ENCODE data around the gene PDZD4. TPM values are rescaled to one million over a fixed set of nuclear protein-coding genes. Genes with fewer than 3 reads are reported as not detected.

Gene PDZD4
- total RNA-seq, 4 donors from 2014 or later, result 20.0 to 48.4 (median 36.9) TPM

GRCh38 chrX:153873282-153874084 is 43.1 kb upstream of the PDZD4 start:
- H3K9me3 ChIP-seq, result no peaks in the 10 kb centered on the region
- peaks cover 0 to 40% (median 4%) of the 10 kb centered on the region in 4 donors for H3K27me3 ChIP-seq
- TF ChIP-seq POLR2A (IDR thresholded peaks at IDR 0.05; ENCODE audit: low read depth) (no peak), CTCF (IDR thresholded peaks at IDR 0.05) (no peak), EP300 (IDR thresholded peaks at IDR 0.05) (no peak), POLR2AphosphoS5 (IDR thresholded peaks at IDR 0.05) (no peak)
- intact Hi-C loops (cut with DNase I), result no loop called here
- no peaks in the 10 kb centered on the region for H3K4me1 ChIP-seq
- H3K27ac ChIP-seq (replicated peaks in 1 of 4), result no peak overlapping the region
- DNase-seq (ENCODE audit: extremely low spot score), result no peak
- H3K36me3 ChIP-seq, result no peaks in the 10 kb centered on the region
- 53% methylated on average over 7 of the region's 7 CpGs for WGBS
- no peak overlapping the region for H3K4me3 ChIP-seq

- no peak overlapping the region for H3K27ac ChIP-seq (replicated peaks in 1 of 4)
- peaks cover 0 to 29% (median 4%) of the 10 kb centered on the region in 4 donors for H3K27me3 ChIP-seq
- H3K4me3 ChIP-seq, result no peak overlapping the region
- H3K4me1 ChIP-seq, result no peaks in the 10 kb centered on the region
- no peaks in the 10 kb centered on the region for H3K9me3 ChIP-seq
- 83% methylated on average over 25 of the region's 29 CpGs for WGBS
- no peak for DNase-seq (ENCODE audit: extremely low spot score)
- intact Hi-C loops (cut with DNase I), result no loop called here
- TF ChIP-seq POLR2AphosphoS5 (IDR thresholded peaks at IDR 0.05), result no peak
- no peak for TF ChIP-seq EP300 (IDR thresholded peaks at IDR 0.05)
- no peaks in the 10 kb centered on the region for H3K36me3 ChIP-seq
These were observed 41.9 kb upstream of the PDZD4 start for GRCh38 chrX:153871946-153872878.

DNA sequence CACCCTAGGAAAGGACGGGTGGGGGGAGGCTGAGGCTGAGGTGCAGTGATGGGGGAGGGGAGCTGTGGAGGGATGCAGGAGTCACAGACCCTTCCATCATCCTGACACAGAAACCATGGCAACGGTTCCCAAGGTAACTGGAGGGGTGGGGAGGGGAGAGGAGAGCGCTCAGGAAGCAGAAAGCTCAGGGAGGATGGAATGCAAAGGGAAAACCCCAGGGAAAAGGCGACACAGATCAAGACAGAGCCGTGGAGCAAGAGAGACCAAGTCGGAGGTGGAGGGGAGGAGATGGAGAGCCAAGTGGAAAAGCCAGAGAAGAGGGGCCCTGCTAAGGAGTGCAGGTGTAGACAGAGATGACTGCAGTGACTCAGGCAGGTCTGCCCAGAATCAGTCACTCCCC is 41.1 kb upstream of the PDZD4 start:
- TF ChIP-seq POLR2AphosphoS5 (IDR thresholded peaks at IDR 0.05) (no peak), POLR2A (IDR thresholded peaks at IDR 0.05; ENCODE audit: low read depth) (no peak), EP300 (IDR thresholded peaks at IDR 0.05) (no peak), CTCF (IDR thresholded peaks at IDR 0.05) (no peak)
- no peaks in the 10 kb centered on the region for H3K9me3 ChIP-seq
- H3K27me3 ChIP-seq, result peaks cover 0 to 24% (median 4%) of the 10 kb centered on the region in 4 donors
- no peaks in the 10 kb centered on the region for H3K4me1 ChIP-seq
- DNase-seq (ENCODE audit: extremely low spot score), result no peak
- intact Hi-C loops (cut with DNase I), result no loop called here
- H3K27ac ChIP-seq (replicated peaks in 1 of 4), result no peak overlapping the region
- no peak overlapping the region for H3K4me3 ChIP-seq
- no peaks in the 10 kb centered on the region for H3K36me3 ChIP-seq
- 45% methylated on average over 6 of the region's 6 CpGs for WGBS

- TF ChIP-seq EP300 (IDR thresholded peaks at IDR 0.05), result no peak
- TF ChIP-seq POLR2AphosphoS5 (IDR thresholded peaks at IDR 0.05), result no peak
- no peak for TF ChIP-seq POLR2A (IDR thresholded peaks at IDR 0.05; ENCODE audit: low read depth)
- TF ChIP-seq CTCF (IDR thresholded peaks at IDR 0.05), result no peak
- H3K27ac ChIP-seq (replicated peaks in 1 of 4), result no peak overlapping the region
- no peaks in the 10 kb centered on the region for H3K4me1 ChIP-seq
- peaks cover 0 to 18% (median 3%) of the 10 kb centered on the region in 4 donors for H3K27me3 ChIP-seq
- no peaks in the 10 kb centered on the region for H3K36me3 ChIP-seq
- no peak for DNase-seq (ENCODE audit: extremely low spot score)
- no peaks in the 10 kb centered on the region for H3K9me3 ChIP-seq
- no peak overlapping the region for H3K4me3 ChIP-seq
- intact Hi-C loops (cut with DNase I), result no loop called here
- 43% methylated on average over 20 of the region's 21 CpGs for WGBS
These were observed 40.5 kb upstream of the PDZD4 start for GRCh38 chrX:153870791-153871360.

- H3K27ac ChIP-seq (replicated peaks in 1 of 4), result no peak overlapping the region
- no peak for TF ChIP-seq CTCF (IDR thresholded peaks at IDR 0.05)
- TF ChIP-seq POLR2AphosphoS5 (IDR thresholded peaks at IDR 0.05), result no peak
- TF ChIP-seq POLR2A (IDR thresholded peaks at IDR 0.05; ENCODE audit: low read depth), result no peak
- no peak for TF ChIP-seq EP300 (IDR thresholded peaks at IDR 0.05)
These were observed 39.9 kb upstream of the PDZD4 start for GRCh38 chrX:153870288-153870690.

More at GRCh38 chrX:153870288-153870690, 39.9 kb upstream of the PDZD4 start:
- no peaks in the 10 kb centered on the region for H3K4me1 ChIP-seq
- WGBS, result 83% methylated on average over 11 of the region's 11 CpGs
- H3K36me3 ChIP-seq, result peaks cover 0 to 3% (median 0%) of the 10 kb centered on the region in 4 donors
- intact Hi-C loops (cut with DNase I), result no loop called here
- peaks cover 0 to 15% (median under 1%) of the 10 kb centered on the region in 4 donors for H3K27me3 ChIP-seq
- no peak overlapping the region for H3K4me3 ChIP-seq
- no peak for DNase-seq (ENCODE audit: extremely low spot score)
- H3K9me3 ChIP-seq, result no peaks in the 10 kb centered on the region
